Measurements from ENCODE around the gene HECTD4. TPM values are rescaled to one million over a fixed set of nuclear protein-coding genes. Genes with fewer than 3 reads are reported as not detected.

HECTD4 gene
- total RNA-seq, 1 donor, result 29.0 TPM

GRCh38 chr12:112188130-112188830 is 194.0 kb downstream of the HECTD4 start:
- no peaks in the 10 kb centered on the region for H3K27me3 ChIP-seq (ENCODE audit: insufficient read depth, low read length)
- H2AFZ ChIP-seq (ENCODE audit: low read length), result no peak overlapping the region
- no peak overlapping the region for H3K4me3 ChIP-seq (ENCODE audit: insufficient read depth, low read length)
- no peaks in the 10 kb centered on the region for H4K20me1 ChIP-seq (ENCODE audit: insufficient read depth, low read length)
- no peak overlapping the region for H3K4me2 ChIP-seq (ENCODE audit: insufficient read depth, low read length)
- no peaks in the 10 kb centered on the region for H3K79me2 ChIP-seq (ENCODE audit: insufficient read depth, low read length)
- no peak for TF ChIP-seq CTCF (IDR thresholded peaks at IDR 0.05; ENCODE audit: extremely low read depth, low read depth, low read length)
- H3K36me3 ChIP-seq (ENCODE audit: insufficient read depth, low read length), result peaks cover 39% of the 10 kb centered on the region
- no peak for DNase-seq (ENCODE audit: insufficient read length, low spot score, missing footprints)
- H3K27ac ChIP-seq (ENCODE audit: low read depth, low read length), result no peak overlapping the region
- H3K4me1 ChIP-seq (ENCODE audit: insufficient read depth, low read length), result peaks cover 6% of the 10 kb centered on the region
- no peaks in the 10 kb centered on the region for H3K9me3 ChIP-seq (ENCODE audit: low read depth, low read length)

DNA sequence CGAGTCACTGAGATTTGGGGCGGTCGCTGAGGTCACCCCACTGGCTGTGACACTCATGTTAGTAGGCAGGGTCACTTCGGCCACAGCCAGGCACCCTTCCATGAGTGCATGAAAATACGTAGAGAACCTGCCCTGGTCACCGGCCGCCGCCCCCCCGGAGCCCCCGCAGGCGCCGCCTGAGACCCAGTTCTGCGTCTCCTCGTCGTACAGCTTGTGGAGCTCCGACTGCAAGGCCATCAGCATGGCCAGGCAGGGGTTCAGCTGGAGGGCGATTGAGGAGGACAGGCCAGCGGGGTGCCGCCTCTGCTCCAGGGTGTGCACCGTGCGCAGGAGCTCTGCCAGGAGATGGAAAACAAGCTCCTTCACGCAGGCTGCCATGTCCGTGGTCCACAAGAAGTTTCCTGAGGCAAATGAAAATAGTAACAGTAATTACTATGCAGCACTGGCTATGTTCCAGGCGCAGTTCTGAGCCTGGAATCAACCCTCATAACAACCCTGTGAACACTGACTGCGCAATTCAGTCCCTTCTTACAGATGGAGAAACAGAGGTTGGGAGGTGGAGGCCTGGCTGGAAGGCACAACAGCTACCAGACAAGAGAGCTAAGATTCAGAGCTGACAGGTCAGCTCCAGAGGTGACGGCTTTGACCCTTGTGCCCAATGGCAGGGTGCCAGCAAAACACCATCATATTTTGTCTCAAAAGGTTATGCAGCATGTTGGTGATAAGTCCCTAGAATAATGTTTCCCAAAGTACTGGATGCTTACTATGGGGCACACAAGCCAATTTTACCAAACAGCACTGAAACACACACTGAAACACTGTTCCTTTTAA is 196.9 kb downstream of the HECTD4 start:
- no peak for DNase-seq (ENCODE audit: insufficient read length, low spot score, missing footprints)
- no peak for TF ChIP-seq CTCF (IDR thresholded peaks at IDR 0.05; ENCODE audit: extremely low read depth, low read depth, low read length)
- Histone ChIP-seq H3K4me1 (ENCODE audit: insufficient read depth, low read length) (peaks cover 11% of the 10 kb centered on the region), H3K27me3 (ENCODE audit: insufficient read depth, low read length) (no peaks in the 10 kb centered on the region), H3K4me3 (ENCODE audit: insufficient read depth, low read length) (no peak overlapping the region), H3K4me2 (ENCODE audit: insufficient read depth, low read length) (no peak overlapping the region), H3K27ac (ENCODE audit: low read depth, low read length) (no peak overlapping the region), H3K79me2 (ENCODE audit: insufficient read depth, low read length) (no peaks in the 10 kb centered on the region), H4K20me1 (ENCODE audit: insufficient read depth, low read length) (peaks cover 2% of the 10 kb centered on the region), H3K36me3 (ENCODE audit: insufficient read depth, low read length) (peaks cover 28% of the 10 kb centered on the region), H2AFZ (ENCODE audit: low read length) (no peak overlapping the region), H3K9me3 (ENCODE audit: low read depth, low read length) (no peaks in the 10 kb centered on the region)

- no peaks in the 10 kb centered on the region for H3K79me2 ChIP-seq (ENCODE audit: insufficient read depth, low read length)
- no peak overlapping the region for H3K4me3 ChIP-seq (ENCODE audit: insufficient read depth, low read length)
- H4K20me1 ChIP-seq (ENCODE audit: insufficient read depth, low read length), result peaks cover 2% of the 10 kb centered on the region
- no peaks in the 10 kb centered on the region for H3K27me3 ChIP-seq (ENCODE audit: insufficient read depth, low read length)
- peaks cover 11% of the 10 kb centered on the region for H3K4me1 ChIP-seq (ENCODE audit: insufficient read depth, low read length)
- H3K36me3 ChIP-seq (ENCODE audit: insufficient read depth, low read length), result peaks cover 28% of the 10 kb centered on the region
- no peak for DNase-seq (ENCODE audit: insufficient read length, low spot score, missing footprints)
- no peaks in the 10 kb centered on the region for H3K9me3 ChIP-seq (ENCODE audit: low read depth, low read length)
- no peak for TF ChIP-seq CTCF (IDR thresholded peaks at IDR 0.05; ENCODE audit: extremely low read depth, low read depth, low read length)
- no peak overlapping the region for H2AFZ ChIP-seq (ENCODE audit: low read length)
- H3K4me2 ChIP-seq (ENCODE audit: insufficient read depth, low read length), result no peak overlapping the region
- H3K27ac ChIP-seq (ENCODE audit: low read depth, low read length), result no peak overlapping the region
These were observed 198.0 kb downstream of the HECTD4 start for GRCh38 chr12:112184056-112184887.
